Kidney (tissue), 14 donors: Measurements from ENCODE around the gene WNT16. TPM values are rescaled to one million over a fixed set of nuclear protein-coding genes. Genes with fewer than 3 reads are reported as not detected.

Experiments
- DNase-seq, 5 donors: peaks; one replicate each; pipeline ENCODE4 v3.0.0-alpha.2; 2013 to 2020
- FAIRE-seq: peaks from 2 replicates; lab custom pipeline; 2012; peaks lifted over from hg19 to GRCh38; lab: Jason Lieb, UNC
- H3K27ac ChIP-seq, 2 donors: one replicate each; pipeline ENCODE4 v1.7.0; 2013; ENCODE audit warnings: low read depth in 2 of 2, low read length in 2 of 2, inconsistent platforms in 1 of 2
- H3K27me3 ChIP-seq: one replicate; pipeline ENCODE4 v1.7.1; 2013; ENCODE audit warnings: low read length, inconsistent platforms; ENCODE audit not compliant: control insufficient read depth, insufficient read depth
- H3K36me3 ChIP-seq, 3 donors: one replicate each; pipeline versions ENCODE4 v1.7.0 to v1.7.1; 2013; ENCODE audit warnings: low read length in 3 of 3, control low read depth in 1 of 3, inconsistent platforms in 1 of 3; ENCODE audit not compliant: insufficient read depth in 3 of 3, control insufficient read depth in 2 of 3
- H3K4me1 ChIP-seq, 3 donors: one replicate each; pipeline versions ENCODE4 v1.7.0 to v1.7.1; 2013; ENCODE audit warnings: low read length in 3 of 3, inconsistent platforms in 1 of 3, low read depth in 1 of 3; ENCODE audit not compliant: control insufficient read depth in 2 of 3, insufficient read depth in 2 of 3
- H3K4me3 ChIP-seq, 3 donors: one replicate each; pipeline versions ENCODE4 v1.7.0 to v1.8.1; 2013; ENCODE audit warnings: low read length in 3 of 3, control low read depth in 1 of 3, inconsistent platforms in 1 of 3
- H3K9ac ChIP-seq, 3 donors: one replicate each; pipeline versions ENCODE4 v1.7.0 to v1.7.1; 2013; ENCODE audit warnings: low read length in 3 of 3, control low read depth in 1 of 3, inconsistent platforms in 1 of 3
- H3K9me3 ChIP-seq, 3 donors: one replicate each; pipeline versions ENCODE4 v1.7.0 to v1.7.1; 2013; ENCODE audit warnings: low read length in 3 of 3, control low read depth in 1 of 3, inconsistent platforms in 1 of 3; ENCODE audit not compliant: control insufficient read depth in 2 of 3, insufficient read depth in 1 of 3
- intact Hi-C: fragments of 100-400 bp; cut with DNase I; formaldehyde crosslinking; loops from one replicate; pipeline ENCODE4 v1.11.1; 2022
- polyA plus RNA-seq: library from polyadenylated mRNA; stranded (reverse); fragments of 350-450 nt; fragmentation: Illumina TruSeq; extraction: RNeasy Lipid Tissue Mini Kit (QIAGEN cat#74804); gene quantifications from one replicate; pipeline ENCODE4 v1.2.3, GENCODE V29; 2014; ENCODE audit warnings: low read depth, low replicate concordance; ENCODE audit not compliant: insufficient read depth
- total RNA-seq: library from RNA; stranded (reverse); fragmentation: NEBNext Ultra II Directional; extraction: Animal tissue kit (Norgen Biotek cat#: 25700); gene quantifications from one replicate; pipeline ENCODE4 v1.2.1, GENCODE V29; 2021
- TF ChIP-seq, protein P1 (sequence below): IDR thresholded peaks from 3 replicates; pipeline ENCODE4 v1.5.1; 2012; ENCODE audit warnings: mild to moderate bottlenecking, moderate library complexity, borderline replicate concordance; ENCODE audit not compliant: insufficient read depth; ENCODE audit errors: extremely low read depth
- donor health status: control.
- donor health status: control.
- donor health status: control.
- donor health status: control.
- donor health status: control.
- donor health status: DM: yes; HTN: yes; CAD: no.
- donor health status: Normal renal cell carcinoma (clear cell type).

Gene WNT16
- total and polyA plus RNA-seq, 2 donors from 2014 or later: not detected

DNA sequence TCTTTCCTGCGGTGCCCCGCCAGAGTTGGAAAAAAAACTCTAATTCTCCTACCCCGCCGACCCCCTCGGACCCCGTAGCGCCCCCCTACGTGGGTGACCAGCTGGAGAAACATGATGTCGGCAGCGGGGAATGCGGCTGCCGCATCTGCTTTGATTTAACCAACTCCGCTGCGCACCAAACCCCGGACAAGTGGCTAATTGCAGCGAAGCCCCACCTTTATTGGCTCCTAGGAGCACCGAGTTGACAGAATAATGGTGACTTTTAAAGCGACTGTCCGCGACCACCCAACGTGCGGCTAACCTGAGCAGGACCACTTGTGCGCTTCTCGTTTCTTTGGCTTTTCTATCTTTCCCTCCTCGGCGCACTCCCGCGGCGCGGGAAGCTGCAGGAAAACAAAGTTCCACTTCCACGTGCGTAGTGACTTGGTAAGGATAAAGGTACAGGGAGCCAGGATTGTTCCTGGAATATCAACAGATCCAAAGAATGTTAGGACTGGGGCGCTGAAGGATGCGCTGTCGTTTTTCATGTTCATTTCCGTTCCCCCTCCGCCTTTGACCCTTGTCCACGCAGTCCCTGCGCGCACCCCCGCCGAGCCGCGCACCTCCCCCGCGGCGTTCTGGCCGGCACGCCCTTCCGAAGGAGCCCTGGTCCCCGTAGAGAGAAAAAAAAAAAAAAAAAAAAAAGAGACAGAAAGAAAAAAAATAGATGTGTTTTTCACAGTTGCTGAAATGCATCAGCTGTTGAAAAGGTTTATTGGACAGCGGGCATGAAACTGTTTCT, 1.4 kb downstream of the WNT16 start:
- H3K36me3 ChIP-seq: no peaks in the 10 kb centered on the region
- no peak overlapping the region for H3K27ac ChIP-seq
- DNase-seq (peak in 4 of 5 donors; percentile 38 to 54 (median 44)), FAIRE-seq (no peak)
- H3K27me3 ChIP-seq: peaks cover 41% of the 10 kb centered on the region
- TF ChIP-seq, protein P1, sequence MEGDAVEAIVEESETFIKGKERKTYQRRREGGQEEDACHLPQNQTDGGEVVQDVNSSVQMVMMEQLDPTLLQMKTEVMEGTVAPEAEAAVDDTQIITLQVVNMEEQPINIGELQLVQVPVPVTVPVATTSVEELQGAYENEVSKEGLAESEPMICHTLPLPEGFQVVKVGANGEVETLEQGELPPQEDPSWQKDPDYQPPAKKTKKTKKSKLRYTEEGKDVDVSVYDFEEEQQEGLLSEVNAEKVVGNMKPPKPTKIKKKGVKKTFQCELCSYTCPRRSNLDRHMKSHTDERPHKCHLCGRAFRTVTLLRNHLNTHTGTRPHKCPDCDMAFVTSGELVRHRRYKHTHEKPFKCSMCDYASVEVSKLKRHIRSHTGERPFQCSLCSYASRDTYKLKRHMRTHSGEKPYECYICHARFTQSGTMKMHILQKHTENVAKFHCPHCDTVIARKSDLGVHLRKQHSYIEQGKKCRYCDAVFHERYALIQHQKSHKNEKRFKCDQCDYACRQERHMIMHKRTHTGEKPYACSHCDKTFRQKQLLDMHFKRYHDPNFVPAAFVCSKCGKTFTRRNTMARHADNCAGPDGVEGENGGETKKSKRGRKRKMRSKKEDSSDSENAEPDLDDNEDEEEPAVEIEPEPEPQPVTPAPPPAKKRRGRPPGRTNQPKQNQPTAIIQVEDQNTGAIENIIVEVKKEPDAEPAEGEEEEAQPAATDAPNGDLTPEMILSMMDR: no peak
- H3K9me3 ChIP-seq: no peaks in the 10 kb centered on the region
- H3K4me1 ChIP-seq: peaks cover 0 to 8% (median 0%) of the 10 kb centered on the region in 3 donors
- H3K9ac ChIP-seq: no peak overlapping the region
- intact Hi-C loops: no loop called here
- H3K4me3 ChIP-seq: peak overlapping the region in 2 of 3 donors; percentile 47 to 52

DNA sequence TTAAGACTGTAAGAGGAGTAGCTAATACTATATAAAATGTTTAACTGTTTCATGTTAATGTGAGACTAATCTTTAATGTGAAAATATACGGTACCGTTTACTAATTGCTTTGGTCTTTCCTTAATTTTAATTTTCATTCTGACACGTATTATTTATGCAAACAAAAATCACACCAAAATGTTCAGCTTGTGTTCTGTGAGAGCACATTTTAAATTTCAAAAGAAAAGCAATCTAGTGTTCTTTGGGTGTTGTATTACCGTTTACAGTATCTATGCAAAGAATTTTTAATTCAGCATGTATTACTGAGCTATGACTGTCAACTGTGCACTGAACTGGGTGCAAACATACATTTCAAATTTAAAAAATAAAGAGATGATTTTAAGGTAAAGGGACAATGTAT, 2.2 kb downstream of the WNT16 start:
- H3K27me3 ChIP-seq: peaks cover 43% of the 10 kb centered on the region
- H3K9ac ChIP-seq: no peak overlapping the region
- H3K9me3 ChIP-seq: no peaks in the 10 kb centered on the region
- no peaks in the 10 kb centered on the region for H3K36me3 ChIP-seq
- intact Hi-C loops: no loop called here
- H3K4me3 ChIP-seq: no peak overlapping the region
- FAIRE-seq (no peak), DNase-seq (no peak)
- H3K4me1 ChIP-seq: peaks cover 0 to 8% (median 0%) of the 10 kb centered on the region in 3 donors
- TF ChIP-seq, protein P1: no peak
- H3K27ac ChIP-seq: no peak overlapping the region

DNA sequence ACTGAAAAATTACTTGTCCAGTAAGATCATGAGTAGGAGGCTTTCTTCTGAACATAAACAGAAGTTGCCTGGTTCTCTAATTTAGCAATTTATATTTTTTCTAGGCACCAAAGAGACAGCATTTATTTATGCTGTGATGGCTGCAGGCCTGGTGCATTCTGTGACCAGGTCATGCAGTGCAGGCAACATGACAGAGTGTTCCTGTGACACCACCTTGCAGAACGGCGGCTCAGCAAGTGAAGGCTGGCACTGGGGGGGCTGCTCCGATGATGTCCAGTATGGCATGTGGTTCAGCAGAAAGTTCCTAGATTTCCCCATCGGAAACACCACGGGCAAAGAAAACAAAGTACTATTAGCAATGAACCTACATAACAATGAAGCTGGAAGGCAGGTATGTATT, 2.8 kb downstream of the WNT16 start:
- H3K9ac ChIP-seq: no peak overlapping the region
- H3K27me3 ChIP-seq: peaks cover 43% of the 10 kb centered on the region
- peaks cover 0 to 8% (median 0%) of the 10 kb centered on the region in 3 donors for H3K4me1 ChIP-seq
- no peak overlapping the region for H3K4me3 ChIP-seq
- TF ChIP-seq, protein P1: no peak
- DNase-seq (no peak), FAIRE-seq (no peak)
- H3K27ac ChIP-seq: no peak overlapping the region
- no peaks in the 10 kb centered on the region for H3K9me3 ChIP-seq
- H3K36me3 ChIP-seq: no peaks in the 10 kb centered on the region
- intact Hi-C loops: no loop called here
